Left cardiac atrium (tissue), 2 donors: ENCODE results near the gene TXNDC5. TPM values are rescaled to one million over a fixed set of nuclear protein-coding genes. Genes with fewer than 3 reads are reported as not detected.

Experiments used
- total RNA-seq, 2 donors: library from RNA; stranded (reverse); fragmentation: NEBNext Ultra II Directional; extraction: Animal tissue kit (Norgen Biotek cat#: 25700); gene quantifications; one replicate each; pipeline ENCODE4 v1.2.1, GENCODE V29; 2021
- donor health status: DM: no; HTN: yes; CAD: no; lungs with severe emphysema.
- donor health status: DM: yes; HTN: yes; CAD: no.

The TXNDC5 gene
- total RNA-seq, 2 donors from 2014 or later: 65.3 to 80.7 TPM

Other genes starting within 250 kb of the TXNDC5 start
- gene BMP6, start 184.7 kb downstream of the TXNDC5 start, total RNA-seq: 10 to 100 TPM in 1 of 2 donors, 1 to 10 TPM in 1; 2.1 to 13.4 TPM
- gene BLOC1S5, start 153.6 kb upstream of the TXNDC5 start, total RNA-seq: 10 to 100 TPM in 1 of 2 donors, 1 to 10 TPM in 1; 7.8 to 10.7 TPM
- gene EEF1E1, start 191.8 kb upstream of the TXNDC5 start, total RNA-seq: 10 to 100 TPM; 14.5 to 18.5 TPM